Measurements from ENCODE around the gene PTK6.

DNA sequence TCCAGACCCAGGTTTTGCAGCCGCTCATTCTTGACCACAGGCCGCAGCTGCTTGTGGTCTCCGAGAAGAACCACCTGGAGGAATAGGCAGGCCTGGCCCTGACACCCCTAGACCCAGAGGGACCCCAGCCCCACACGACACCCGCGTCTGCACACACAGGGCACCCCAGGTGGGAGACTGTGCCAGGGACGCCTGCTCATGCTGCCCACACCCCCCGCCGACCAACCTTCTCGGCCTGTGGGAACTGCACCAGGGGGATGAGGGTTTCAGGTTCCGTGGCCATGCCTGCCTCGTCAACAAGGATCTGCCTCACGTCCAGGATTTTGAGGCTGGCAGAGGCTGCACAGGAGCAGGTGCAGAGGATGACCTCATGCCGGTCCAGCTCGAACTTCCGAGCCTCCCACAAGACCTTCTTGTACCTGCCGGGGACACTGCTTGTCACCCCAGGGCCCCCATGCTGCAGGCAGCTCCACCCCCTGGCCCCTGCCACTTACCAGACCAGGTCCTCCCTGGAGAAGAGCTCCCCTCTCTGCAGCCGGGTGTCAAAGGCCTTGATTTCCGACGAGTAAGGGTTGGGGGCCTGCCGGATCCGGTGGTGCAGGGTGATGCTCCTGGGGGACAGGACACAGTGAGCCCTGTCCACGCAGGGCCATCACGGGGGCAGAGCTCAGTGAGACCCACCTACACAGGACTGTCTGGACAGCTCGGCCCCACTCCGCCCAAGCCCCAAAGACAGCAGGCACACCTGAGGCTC, 23.9 kb upstream of the PTK6 start:
- TF ChIP-seq, protein P1, sequence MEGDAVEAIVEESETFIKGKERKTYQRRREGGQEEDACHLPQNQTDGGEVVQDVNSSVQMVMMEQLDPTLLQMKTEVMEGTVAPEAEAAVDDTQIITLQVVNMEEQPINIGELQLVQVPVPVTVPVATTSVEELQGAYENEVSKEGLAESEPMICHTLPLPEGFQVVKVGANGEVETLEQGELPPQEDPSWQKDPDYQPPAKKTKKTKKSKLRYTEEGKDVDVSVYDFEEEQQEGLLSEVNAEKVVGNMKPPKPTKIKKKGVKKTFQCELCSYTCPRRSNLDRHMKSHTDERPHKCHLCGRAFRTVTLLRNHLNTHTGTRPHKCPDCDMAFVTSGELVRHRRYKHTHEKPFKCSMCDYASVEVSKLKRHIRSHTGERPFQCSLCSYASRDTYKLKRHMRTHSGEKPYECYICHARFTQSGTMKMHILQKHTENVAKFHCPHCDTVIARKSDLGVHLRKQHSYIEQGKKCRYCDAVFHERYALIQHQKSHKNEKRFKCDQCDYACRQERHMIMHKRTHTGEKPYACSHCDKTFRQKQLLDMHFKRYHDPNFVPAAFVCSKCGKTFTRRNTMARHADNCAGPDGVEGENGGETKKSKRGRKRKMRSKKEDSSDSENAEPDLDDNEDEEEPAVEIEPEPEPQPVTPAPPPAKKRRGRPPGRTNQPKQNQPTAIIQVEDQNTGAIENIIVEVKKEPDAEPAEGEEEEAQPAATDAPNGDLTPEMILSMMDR (IDR thresholded peaks at IDR 0.05; ENCODE audit: insufficient read depth, low read length), result no peak
- TF ChIP-seq POLR2AphosphoS5 (IDR thresholded peaks at IDR 0.05; ENCODE audit: low read depth) (no peak), SPI1 (IDR thresholded peaks at IDR 0.05; ENCODE audit: borderline replicate concordance, low read depth) (no peak)
- TF ChIP-seq, protein P2, sequence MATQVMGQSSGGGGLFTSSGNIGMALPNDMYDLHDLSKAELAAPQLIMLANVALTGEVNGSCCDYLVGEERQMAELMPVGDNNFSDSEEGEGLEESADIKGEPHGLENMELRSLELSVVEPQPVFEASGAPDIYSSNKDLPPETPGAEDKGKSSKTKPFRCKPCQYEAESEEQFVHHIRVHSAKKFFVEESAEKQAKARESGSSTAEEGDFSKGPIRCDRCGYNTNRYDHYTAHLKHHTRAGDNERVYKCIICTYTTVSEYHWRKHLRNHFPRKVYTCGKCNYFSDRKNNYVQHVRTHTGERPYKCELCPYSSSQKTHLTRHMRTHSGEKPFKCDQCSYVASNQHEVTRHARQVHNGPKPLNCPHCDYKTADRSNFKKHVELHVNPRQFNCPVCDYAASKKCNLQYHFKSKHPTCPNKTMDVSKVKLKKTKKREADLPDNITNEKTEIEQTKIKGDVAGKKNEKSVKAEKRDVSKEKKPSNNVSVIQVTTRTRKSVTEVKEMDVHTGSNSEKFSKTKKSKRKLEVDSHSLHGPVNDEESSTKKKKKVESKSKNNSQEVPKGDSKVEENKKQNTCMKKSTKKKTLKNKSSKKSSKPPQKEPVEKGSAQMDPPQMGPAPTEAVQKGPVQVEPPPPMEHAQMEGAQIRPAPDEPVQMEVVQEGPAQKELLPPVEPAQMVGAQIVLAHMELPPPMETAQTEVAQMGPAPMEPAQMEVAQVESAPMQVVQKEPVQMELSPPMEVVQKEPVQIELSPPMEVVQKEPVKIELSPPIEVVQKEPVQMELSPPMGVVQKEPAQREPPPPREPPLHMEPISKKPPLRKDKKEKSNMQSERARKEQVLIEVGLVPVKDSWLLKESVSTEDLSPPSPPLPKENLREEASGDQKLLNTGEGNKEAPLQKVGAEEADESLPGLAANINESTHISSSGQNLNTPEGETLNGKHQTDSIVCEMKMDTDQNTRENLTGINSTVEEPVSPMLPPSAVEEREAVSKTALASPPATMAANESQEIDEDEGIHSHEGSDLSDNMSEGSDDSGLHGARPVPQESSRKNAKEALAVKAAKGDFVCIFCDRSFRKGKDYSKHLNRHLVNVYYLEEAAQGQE (IDR thresholded peaks at IDR 0.05; ENCODE audit: insufficient replicate concordance, low read depth), result no peak
